ENCODE measurements around the gene SPRY1. TPM values are rescaled to one million over a fixed set of nuclear protein-coding genes. Genes with fewer than 3 reads are reported as not detected.

Gene SPRY1
- total RNA-seq, 2 donors from 2014 or later, result 50.0 to 118 TPM

DNA sequence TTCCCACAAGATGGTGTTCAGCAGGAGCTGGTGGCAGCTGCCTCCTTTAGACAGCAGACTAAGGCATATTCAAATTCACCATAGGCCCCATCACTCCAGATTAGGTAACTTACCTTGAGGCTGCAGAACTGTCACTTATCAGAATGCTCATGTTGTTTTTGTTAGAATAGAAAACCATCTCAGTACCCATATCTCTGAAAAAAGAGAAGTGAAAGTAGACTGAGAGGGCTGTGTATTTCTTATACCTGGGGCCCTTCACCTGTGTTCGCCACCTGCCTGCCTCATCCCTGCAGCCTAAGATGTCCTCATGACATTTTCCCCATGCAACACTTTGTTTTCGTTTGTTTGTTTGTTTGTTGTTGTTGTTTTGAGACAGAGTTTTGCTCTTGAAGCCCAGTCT lies 32.9 kb upstream of the SPRY1 start:
- no peak for DNase-seq (ENCODE audit: low spot score)
- no peak overlapping the region for H3K4me3 ChIP-seq

DNA sequence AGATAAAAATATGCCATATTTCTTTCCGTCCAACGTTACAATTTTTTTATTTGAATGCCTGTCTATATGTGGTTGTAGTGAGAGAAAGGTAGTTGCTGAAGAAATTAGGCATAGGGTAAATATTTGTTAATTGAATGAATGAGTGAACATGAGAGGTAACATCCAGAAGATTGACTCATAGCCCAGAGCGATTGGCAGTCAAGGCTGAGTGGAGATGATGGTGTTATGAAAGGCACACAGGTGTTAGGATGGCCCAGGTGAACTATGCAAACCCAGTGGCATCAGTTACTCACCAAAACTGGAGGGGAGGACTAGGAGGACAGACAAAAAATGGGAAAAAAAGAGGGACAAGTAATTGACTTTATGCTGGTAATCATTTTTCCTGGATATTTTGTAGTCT lies 31.7 kb upstream of the SPRY1 start:
- Histone ChIP-seq H3K9me3 (peaks cover 0 to 9% of the 10 kb centered on the region in 2 donors), H3K4me1 (peaks cover 0 to 15% of the 10 kb centered on the region in 2 donors), H3K4me3 (no peak overlapping the region), H3K27me3 (no peaks in the 10 kb centered on the region), H3K27ac (no peak overlapping the region), H3K36me3 (no peaks in the 10 kb centered on the region)
- DNase-seq (ENCODE audit: low spot score), result no peak
- TF ChIP-seq, protein P1, sequence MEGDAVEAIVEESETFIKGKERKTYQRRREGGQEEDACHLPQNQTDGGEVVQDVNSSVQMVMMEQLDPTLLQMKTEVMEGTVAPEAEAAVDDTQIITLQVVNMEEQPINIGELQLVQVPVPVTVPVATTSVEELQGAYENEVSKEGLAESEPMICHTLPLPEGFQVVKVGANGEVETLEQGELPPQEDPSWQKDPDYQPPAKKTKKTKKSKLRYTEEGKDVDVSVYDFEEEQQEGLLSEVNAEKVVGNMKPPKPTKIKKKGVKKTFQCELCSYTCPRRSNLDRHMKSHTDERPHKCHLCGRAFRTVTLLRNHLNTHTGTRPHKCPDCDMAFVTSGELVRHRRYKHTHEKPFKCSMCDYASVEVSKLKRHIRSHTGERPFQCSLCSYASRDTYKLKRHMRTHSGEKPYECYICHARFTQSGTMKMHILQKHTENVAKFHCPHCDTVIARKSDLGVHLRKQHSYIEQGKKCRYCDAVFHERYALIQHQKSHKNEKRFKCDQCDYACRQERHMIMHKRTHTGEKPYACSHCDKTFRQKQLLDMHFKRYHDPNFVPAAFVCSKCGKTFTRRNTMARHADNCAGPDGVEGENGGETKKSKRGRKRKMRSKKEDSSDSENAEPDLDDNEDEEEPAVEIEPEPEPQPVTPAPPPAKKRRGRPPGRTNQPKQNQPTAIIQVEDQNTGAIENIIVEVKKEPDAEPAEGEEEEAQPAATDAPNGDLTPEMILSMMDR (IDR thresholded peaks at IDR 0.05), result no peak

More for the DNA sequence above, 32.9 kb upstream of the SPRY1 start:
- TF ChIP-seq, protein P1 (IDR thresholded peaks at IDR 0.05), result no peak
- Histone ChIP-seq H3K27me3 (no peaks in the 10 kb centered on the region), H3K36me3 (no peaks in the 10 kb centered on the region), H3K27ac (no peak overlapping the region), H3K4me1 (peaks cover 0 to 18% of the 10 kb centered on the region in 2 donors), H3K9me3 (peaks cover 0 to 9% of the 10 kb centered on the region in 2 donors)

DNA sequence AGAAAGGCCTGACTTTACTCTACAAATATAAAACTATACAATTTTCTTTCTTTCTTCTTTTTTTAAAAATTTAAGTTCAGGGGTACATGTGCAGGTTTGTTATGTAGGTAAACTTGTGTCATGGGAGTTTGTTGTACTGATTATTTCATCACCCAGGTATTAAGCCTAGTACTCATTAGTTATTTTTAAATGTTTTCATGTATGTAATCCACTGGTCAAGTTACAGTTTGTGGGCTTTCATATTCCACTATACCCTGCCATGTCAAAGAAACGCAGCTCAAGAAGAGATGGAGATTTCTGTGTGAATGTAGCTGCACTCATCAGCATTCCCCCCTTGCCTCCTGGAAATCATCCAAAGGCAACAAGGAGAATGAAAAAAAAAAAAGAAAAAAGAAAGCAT lies 31.2 kb upstream of the SPRY1 start:
- no peak for DNase-seq (ENCODE audit: low spot score)
- no peak overlapping the region for H3K27ac ChIP-seq

DNA sequence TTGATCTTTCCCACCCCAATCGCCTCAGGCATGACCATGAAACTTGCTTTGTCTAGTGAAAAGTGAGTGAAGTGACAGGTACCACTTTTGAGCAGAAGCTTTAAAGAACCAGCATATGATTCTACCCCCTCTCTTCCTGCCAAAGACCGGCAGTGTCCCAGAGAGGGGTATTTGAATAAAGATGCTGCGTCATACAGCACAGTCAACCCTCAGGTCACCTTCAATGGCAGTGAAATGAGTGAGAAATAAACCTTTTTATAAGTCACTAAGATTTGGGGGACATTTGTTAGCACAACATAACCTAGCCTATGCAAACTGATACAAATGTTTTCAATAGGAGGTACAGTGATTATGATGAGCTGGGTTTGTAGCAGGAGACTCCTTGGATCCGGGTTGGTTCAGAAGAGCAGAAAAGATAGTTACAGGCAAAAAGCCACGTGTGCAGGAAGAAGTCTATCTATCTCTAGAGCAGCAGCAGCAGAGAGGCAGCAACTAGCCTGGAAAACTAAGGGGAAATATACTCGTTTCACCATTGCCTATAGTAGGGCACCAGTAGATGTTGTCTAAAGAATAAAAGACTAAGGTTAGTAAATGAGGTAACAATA lies 30.3 kb upstream of the SPRY1 start:
- H3K36me3 ChIP-seq, result no peaks in the 10 kb centered on the region
- TF ChIP-seq, protein P1 (IDR thresholded peaks at IDR 0.05), result no peak
- no peak for DNase-seq (ENCODE audit: low spot score)
- no peak overlapping the region for H3K27ac ChIP-seq
- H3K27me3 ChIP-seq, result no peaks in the 10 kb centered on the region
- H3K9me3 ChIP-seq, result peaks cover 0 to 9% of the 10 kb centered on the region in 2 donors
- H3K4me1 ChIP-seq, result peaks cover 0 to 2% of the 10 kb centered on the region in 2 donors
- no peak overlapping the region for H3K4me3 ChIP-seq

More for the DNA sequence above, 31.2 kb upstream of the SPRY1 start:
- peaks cover 0 to 9% of the 10 kb centered on the region in 2 donors for H3K9me3 ChIP-seq
- no peaks in the 10 kb centered on the region for H3K36me3 ChIP-seq
- no peaks in the 10 kb centered on the region for H3K27me3 ChIP-seq
- peaks cover 0 to 10% of the 10 kb centered on the region in 2 donors for H3K4me1 ChIP-seq
- no peak overlapping the region for H3K4me3 ChIP-seq
- TF ChIP-seq, protein P1 (IDR thresholded peaks at IDR 0.05), result no peak

DNA sequence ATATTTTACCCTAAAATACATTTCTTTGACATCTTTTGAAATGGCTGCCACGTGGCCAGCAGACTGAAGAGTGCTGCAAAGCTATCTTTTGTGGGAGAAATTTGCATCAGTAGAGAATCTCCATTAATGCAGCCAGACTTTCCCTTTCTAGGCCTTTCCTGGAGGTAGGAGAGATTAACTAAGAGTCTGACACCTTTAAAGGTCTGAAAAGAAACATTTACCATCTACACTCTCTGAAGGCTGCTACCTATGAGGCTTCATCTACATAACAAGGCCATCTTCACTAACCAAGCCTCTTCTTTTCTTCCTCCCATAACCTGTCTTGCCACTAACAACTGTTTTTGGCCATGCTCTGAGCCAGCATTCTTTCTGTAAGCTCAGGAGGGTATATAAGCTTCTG lies 17.8 kb upstream of the SPRY1 start:
- H3K27ac ChIP-seq, result no peak overlapping the region
- no peaks in the 10 kb centered on the region for H3K36me3 ChIP-seq
- no peak overlapping the region for H3K4me3 ChIP-seq
- no peaks in the 10 kb centered on the region for H3K9me3 ChIP-seq
- no peaks in the 10 kb centered on the region for H3K27me3 ChIP-seq
- H3K4me1 ChIP-seq, result no peaks in the 10 kb centered on the region
- TF ChIP-seq, protein P1 (IDR thresholded peaks at IDR 0.05), result no peak
- no peak for DNase-seq (ENCODE audit: low spot score)

DNA sequence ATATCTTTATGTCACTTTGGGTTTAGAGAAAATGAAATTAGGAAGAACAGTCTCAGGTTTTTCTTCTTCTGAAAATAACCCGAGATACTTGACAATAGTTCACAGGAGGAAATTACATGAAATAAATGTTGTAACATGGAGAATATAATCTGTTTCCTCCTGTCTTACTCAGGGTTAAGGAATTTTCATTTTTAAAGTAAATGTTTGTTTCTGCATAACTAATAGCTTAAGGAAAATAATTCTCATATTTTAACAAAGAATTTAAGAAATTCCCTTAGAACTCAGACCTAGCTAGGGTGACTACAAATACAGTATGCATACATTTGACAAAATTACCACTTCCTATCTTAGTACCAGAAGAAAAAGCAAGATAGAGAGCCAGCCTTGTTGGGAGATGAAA lies 17.2 kb upstream of the SPRY1 start:
- H3K4me3 ChIP-seq, result no peak overlapping the region
- no peak for DNase-seq (ENCODE audit: low spot score)

More for the DNA sequence above, 17.2 kb upstream of the SPRY1 start:
- no peaks in the 10 kb centered on the region for H3K9me3 ChIP-seq
- no peaks in the 10 kb centered on the region for H3K4me1 ChIP-seq
- no peaks in the 10 kb centered on the region for H3K27me3 ChIP-seq
- H3K27ac ChIP-seq, result no peak overlapping the region
- no peaks in the 10 kb centered on the region for H3K36me3 ChIP-seq
- TF ChIP-seq, protein P1 (IDR thresholded peaks at IDR 0.05), result no peak

All from right atrium auricular region (tissue), 2 donors.